Left ventricle myocardium superior (tissue), 1 donor: ENCODE measurements around the gene C11orf71. TPM values are rescaled to one million over a fixed set of nuclear protein-coding genes. Genes with fewer than 3 reads are reported as not detected.

Experiments
- ATAC-seq: fragments of 200-7000 bp; cut with Tn5 transposase; one replicate; pipeline ENCODE4 v1.9.1; 2020; ENCODE audit warnings: mild to moderate bottlenecking, moderate library complexity
- DNase-seq: peaks from one replicate; pipeline ENCODE4 v3.0.0-alpha.2; 2020
- intact Hi-C: fragments of 100-400 bp; cut with micrococcal nuclease; formaldehyde crosslinking; loops from one replicate; pipeline ENCODE4 v1.11.0; 2022
- total RNA-seq: library from RNA; stranded (reverse); fragmentation: NEBNext Ultra II Directional; extraction: Animal tissue kit (Norgen Biotek cat#: 25700); gene quantifications from one replicate; pipeline ENCODE4 v1.2.1, GENCODE V29; 2021
- donor health status: DM: no; HTN: yes; CAD: no; lungs with severe emphysema.

Gene C11orf71
- total RNA-seq, 1 donor from 2014 or later, result 9.4 TPM

DNA sequence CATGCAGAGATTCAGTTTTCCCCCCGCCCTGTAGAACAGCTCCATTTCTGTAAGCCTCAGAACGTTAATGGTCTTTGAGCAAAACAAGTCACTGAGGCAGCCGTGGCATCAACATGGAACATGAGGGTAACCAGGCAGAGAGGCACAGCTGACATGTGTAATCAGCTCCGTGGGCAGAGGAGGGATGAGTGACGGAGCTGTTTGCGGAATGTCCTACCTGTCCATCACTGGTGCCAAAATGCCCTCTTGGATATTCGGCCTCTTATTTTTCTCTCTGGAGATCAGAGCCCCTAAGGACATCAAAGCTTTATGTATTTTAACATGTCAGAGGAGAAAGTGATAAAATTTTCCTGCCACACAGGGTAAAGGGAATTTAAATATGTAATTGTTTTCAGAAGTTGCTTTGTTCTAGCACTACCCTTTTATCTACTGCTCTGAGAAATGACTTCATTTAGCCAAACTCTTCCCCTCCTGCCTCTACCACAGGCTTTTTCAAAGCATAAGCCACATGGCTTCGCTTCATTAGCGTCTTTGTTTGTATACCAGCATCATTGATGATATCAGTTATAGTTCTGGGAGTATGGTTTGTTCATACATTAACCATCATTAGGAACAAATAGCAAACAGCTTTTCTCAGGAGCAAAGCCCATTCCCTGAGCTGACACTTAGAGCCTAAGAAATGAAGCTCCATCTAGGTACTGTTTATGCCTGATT is 32.9 kb downstream of the C11orf71 start:
- DNase-seq, result no peak
- ATAC-seq, result no peak
- intact Hi-C loops, result no loop called here

DNA sequence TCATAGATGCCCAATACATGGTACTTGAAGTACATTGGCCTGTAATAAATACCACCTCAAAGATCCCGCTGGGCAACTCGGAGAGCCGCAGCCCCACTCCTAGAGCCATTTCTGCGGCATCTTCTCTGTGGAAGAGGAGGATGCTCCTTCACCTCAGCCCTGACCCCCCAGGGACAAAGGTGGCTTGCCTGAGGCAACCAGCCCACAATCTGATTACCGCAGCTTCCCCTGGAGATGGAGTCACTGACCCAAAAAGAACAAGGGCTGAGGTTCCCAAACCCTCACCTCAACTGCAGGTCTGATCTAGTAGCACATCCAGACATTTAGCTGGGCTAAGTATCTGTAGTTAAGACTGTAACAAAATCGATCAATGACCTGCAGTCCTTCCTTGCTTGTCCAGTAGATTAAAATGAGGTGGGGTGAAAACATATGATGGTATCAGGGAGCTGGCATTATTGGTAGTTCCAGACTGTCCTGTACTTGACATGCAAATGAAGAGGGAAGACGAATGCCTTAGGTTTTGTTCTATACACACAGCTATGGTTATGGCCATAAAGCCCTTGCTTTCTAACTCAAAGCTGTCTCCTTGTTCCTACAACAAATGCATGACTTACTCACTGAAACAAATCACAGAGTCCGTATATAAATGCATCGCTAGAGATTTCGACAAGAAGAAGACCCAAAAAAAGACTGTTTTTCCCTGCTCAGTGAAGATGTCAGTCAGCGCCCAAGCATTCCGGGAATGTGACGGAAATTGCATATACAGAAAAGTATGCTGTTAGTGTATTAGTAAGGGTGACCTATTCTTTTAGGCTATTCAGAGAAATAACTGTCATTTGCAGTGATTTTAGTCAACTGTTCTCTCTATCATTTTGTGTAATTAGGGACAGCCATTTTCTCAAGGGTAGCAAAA is 33.7 kb downstream of the C11orf71 start:
- intact Hi-C loops, result no loop called here
- DNase-seq, result no peak
- ATAC-seq, result no peak

DNA sequence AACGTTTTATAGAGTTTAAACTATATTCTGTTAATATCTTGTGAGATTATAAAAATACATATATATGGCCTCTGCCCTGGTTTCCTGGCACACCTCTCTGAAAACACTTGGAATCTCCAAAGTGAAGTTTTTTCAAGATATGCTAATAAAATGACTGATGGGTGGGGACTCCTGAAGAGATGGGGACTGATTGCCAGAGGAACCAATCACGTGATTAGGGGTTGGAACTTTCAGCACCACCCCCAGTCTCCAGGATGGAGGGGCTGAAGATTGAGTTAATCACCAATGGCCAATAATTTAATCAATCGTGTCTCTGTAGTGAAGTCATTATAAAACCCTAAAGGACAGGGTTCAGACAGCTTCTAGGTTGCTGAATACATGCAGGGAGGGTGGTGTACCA is 37.4 kb downstream of the C11orf71 start:
- DNase-seq (no peak), ATAC-seq (no peak)
- intact Hi-C loops, result no loop called here

GRCh38 chr11:114362326-114362725 is 38.0 kb downstream of the C11orf71 start:
- no peak for DNase-seq
- no peak for ATAC-seq
- intact Hi-C loops, result no loop called here

- intact Hi-C loops, result no loop called here
- DNase-seq, result no peak
- no peak for ATAC-seq
These were observed 41.0 kb downstream of the C11orf71 start for GRCh38 chr11:114359342-114359741.

DNA sequence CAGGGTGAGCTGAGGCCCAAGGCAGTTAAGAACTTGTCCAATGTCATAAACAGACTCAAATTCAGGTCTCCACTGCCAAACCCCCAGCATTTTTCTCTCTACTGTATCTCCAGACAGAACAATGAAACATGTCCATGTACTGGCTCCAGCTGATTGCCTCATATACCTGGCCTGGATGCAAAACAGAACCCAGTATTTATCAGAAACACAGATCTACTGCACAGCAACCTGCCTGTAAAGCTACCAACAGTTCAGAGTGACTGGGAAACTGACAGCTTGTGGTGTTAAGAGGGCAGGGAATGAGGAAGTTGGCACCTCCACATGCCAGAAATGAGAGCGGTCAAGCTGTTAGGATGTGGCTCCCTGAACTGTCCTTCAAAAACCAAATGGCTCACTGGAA is 41.6 kb downstream of the C11orf71 start:
- ATAC-seq (no peak), DNase-seq (no peak)
- intact Hi-C loops, result no loop called here

GRCh38 chr11:114354076-114354475 is 46.2 kb downstream of the C11orf71 start:
- intact Hi-C loops, result no loop called here
- no peak for ATAC-seq

DNA sequence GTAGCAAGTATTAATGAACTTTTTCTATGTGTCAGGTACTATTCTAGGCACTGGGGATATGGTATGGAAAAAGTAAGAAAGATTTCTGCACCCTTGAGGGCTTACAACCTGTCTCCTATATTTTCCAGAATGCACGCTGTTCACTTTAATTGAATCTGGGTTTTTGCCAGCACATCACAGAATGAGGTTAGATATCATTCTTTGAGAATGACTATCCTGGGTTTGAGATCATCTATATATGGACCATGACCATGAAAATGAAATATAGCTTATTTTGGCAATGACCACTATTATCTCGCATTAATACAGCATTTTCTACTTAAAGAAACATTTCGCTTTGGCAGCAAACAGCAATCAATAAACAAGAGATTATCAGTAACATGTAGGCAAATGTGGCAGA is 46.9 kb downstream of the C11orf71 start:
- ATAC-seq (no peak), DNase-seq (no peak)
- intact Hi-C loops, result no loop called here

More at GRCh38 chr11:114354076-114354475, 46.2 kb downstream of the C11orf71 start:
- no peak for DNase-seq

DNA sequence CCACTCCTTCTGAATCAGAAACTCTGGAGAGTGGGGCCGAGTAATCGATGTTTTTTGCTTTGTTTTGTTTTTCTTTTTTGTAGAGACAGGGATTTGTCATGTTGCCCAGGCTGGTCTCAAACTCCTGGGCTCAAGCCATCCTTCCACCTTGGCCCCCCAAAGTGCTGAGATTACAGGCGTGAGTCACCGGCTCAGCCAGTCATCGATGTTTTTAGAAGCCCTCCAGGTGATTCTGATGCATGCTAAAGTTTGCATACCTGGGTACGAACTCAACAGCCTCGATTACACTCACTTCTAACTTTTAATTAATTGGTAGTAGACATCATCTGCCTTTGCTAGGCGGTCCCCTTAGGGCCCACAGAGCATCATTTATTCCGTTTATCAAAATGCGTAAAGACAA is 50.3 kb downstream of the C11orf71 start:
- DNase-seq, result no peak
- no peak for ATAC-seq
- intact Hi-C loops, result no loop called here

Other genes starting within 250 kb of the C11orf71 start
- gene NNMT, start 104.1 kb downstream of the C11orf71 start, total RNA-seq, result 26.4 TPM
- gene RBM7, start 155 bp upstream of the C11orf71 start, total RNA-seq, result 20.4 TPM
- 161 TPM for gene REXO2, start 39.0 kb upstream of the C11orf71 start, total RNA-seq
- gene NXPE1, start 159.4 kb upstream of the C11orf71 start, total RNA-seq, result not detected
- not detected for gene NXPE4, start 195.3 kb upstream of the C11orf71 start, total RNA-seq